Gastrocnemius medialis (tissue), 4 donors: Measurements from ENCODE around the gene SPAG8. TPM values are rescaled to one million over a fixed set of nuclear protein-coding genes. Genes with fewer than 3 reads are reported as not detected.

ENCODE experiments used
- ATAC-seq, 2 donors: fragments of 150-250 bp; one replicate each; pipeline ENCODE4 v1.9.1; 2016
- DNase-seq, 2 donors: peaks; one replicate each; pipeline ENCODE4 v3.0.0-alpha.2; 2019
- H3K27ac ChIP-seq, 4 donors: fragments of 200-600 bp; sonication (generic); 1 replicate in 1 of 4; 2 replicates in 3 of 4; pipeline ENCODE4 v1.5.1; 2016 to 2018; ENCODE audit warnings: mild to moderate bottlenecking in 2 of 4, moderate library complexity in 1 of 4
- H3K27me3 ChIP-seq, 3 donors: fragments of 200-600 bp; sonication (generic) in 2 of 3; 1 replicate in 1 of 3; 2 replicates in 2 of 3; pipeline versions ENCODE4 v1.5.1 to v1.6.0; 2016 to 2019; ENCODE audit warnings: mild to moderate bottlenecking in 1 of 3, moderate library complexity in 1 of 3
- H3K36me3 ChIP-seq, 2 donors: fragments of 200-600 bp; sonication (generic) in 1 of 2; one replicate each; pipeline ENCODE4 v1.5.1; 2017 to 2018
- H3K4me1 ChIP-seq, 2 donors: fragments of 200-600 bp; sonication (generic) in 1 of 2; one replicate each; pipeline ENCODE4 v1.5.1; 2016 to 2017; ENCODE audit warnings: mild to moderate bottlenecking in 2 of 2
- H3K4me3 ChIP-seq, 4 donors: fragments of 200-600 bp; sonication (generic) in 3 of 4; 1 replicate in 1 of 4; 2 replicates in 3 of 4; pipeline ENCODE4 v1.5.1; 2016 to 2019; ENCODE audit warnings: mild to moderate bottlenecking in 2 of 4
- H3K9me3 ChIP-seq, 3 donors: fragments of 200-600 bp; sonication (generic) in 2 of 3; 1 replicate in 1 of 3; 2 replicates in 2 of 3; pipeline ENCODE4 v1.5.1; 2016 to 2019
- CTCF ChIP-seq, 5 experiments: fragments of 450-650 bp in 3 of 5; fragments of 200-600 bp in 2 of 5; sonication (generic) in 2 of 5; IDR thresholded peaks in 4 of 5; conservative IDR thresholded peaks in 1 of 5; 1 replicate in 4 of 5; 2 replicates in 1 of 5; pipeline ENCODE4 v1.5.1; 2016 to 2019; ENCODE audit warnings: antibody characterized with exemption in 5 of 5, mild to moderate bottlenecking in 3 of 5, moderate library complexity in 3 of 5
- POLR2A ChIP-seq, 2 donors: fragments of 450-650 bp; IDR thresholded peaks; one replicate each; pipeline ENCODE4 v1.6.1; 2017; ENCODE audit warnings: antibody characterized with exemption in 2 of 2, mild to moderate bottlenecking in 2 of 2, moderate library complexity in 2 of 2
- in situ Hi-C, 4 donors: fragments of 200-750 bp; cut with MboI; loops; one replicate each; pipeline versions ENCODE4 v1.15.0 to v1.8.0; 2017; ENCODE audit warnings: low sequenced_read_pairs in 4 of 4
- intact Hi-C: fragments of 100-400 bp; cut with DNase I; formaldehyde crosslinking; loops from one replicate; pipeline ENCODE4 v1.15.1; 2023; ENCODE audit warnings: low total_unique reads
- total RNA-seq, 4 donors: library from RNA; depleted of rRNA; stranded (reverse); fragments of >200 nt; gene quantifications; one replicate each; pipeline versions ENCODE4 v1.1.0 to v1.2.3, GENCODE V29; 2016

Gene SPAG8
- total RNA-seq, 4 donors from 2014 or later: 0.53 to 0.61 TPM; not detected in 2

GRCh38 chr9:35828716-35829083 is 16.6 kb upstream of the SPAG8 start, which contains the start of gene FAM221B:
FAM221B (minus strand) TSS chr9:35828732; CDS start chr9:35826161, 2,571 bp downstream.
- Histone ChIP-seq H3K4me3 (peak within 1 kb of the TSS; percentile 68 to 96 (median 90)), H3K27me3 (no peaks in the 10 kb centered on the region), H3K4me1 (peaks cover 29 to 48% of the 10 kb centered on the region in 2 donors), H3K9me3 (no peaks in the 10 kb centered on the region), H3K27ac (peak within 1 kb of the TSS; percentile 88 to 98 (median 98)), H3K36me3 (no peaks in the 10 kb centered on the region)
- intact Hi-C loops (loop anchor here (1.0 to 5.0 kb wide), 3 partner anchors 13 to 79 kb away; partner anchors contain the start of genes GBA2, HINT2 and RGP1), in situ Hi-C loops (no loop called here)
- DNase-seq (no peak), ATAC-seq (peak; percentile 5 to 8)
- TF ChIP-seq CTCF (IDR thresholded peaks at IDR 0.05 in 4 of 5, conservative IDR thresholded peaks at IDR 0.05 in 1 of 5) (no peak), POLR2A (IDR thresholded peaks at IDR 0.05) (no peak)

GRCh38 chr9:35827486-35827885 is 15.4 kb upstream of the SPAG8 start:
- Histone ChIP-seq H3K27ac (no peak overlapping the region), H3K4me1 (peaks cover 16 to 35% of the 10 kb centered on the region in 2 donors), H3K9me3 (no peaks in the 10 kb centered on the region), H3K36me3 (no peaks in the 10 kb centered on the region), H3K27me3 (no peaks in the 10 kb centered on the region), H3K4me3 (no peak overlapping the region)
- ATAC-seq (no peak), DNase-seq (no peak)
- in situ Hi-C loops (no loop called here), intact Hi-C loops (loop anchor here (5.0 kb wide), 1 partner anchor 55 kb away; no protein-coding TSS in a partner anchor)
- TF ChIP-seq POLR2A (IDR thresholded peaks at IDR 0.05) (no peak), CTCF (IDR thresholded peaks at IDR 0.05 in 4 of 5, conservative IDR thresholded peaks at IDR 0.05 in 1 of 5) (no peak)

- H3K4me1 ChIP-seq: peaks cover 13 to 23% of the 10 kb centered on the region in 2 donors
- TF ChIP-seq POLR2A (IDR thresholded peaks at IDR 0.05): no peak
- peak; percentile 52 to 80 (median 77) for TF ChIP-seq CTCF (IDR thresholded peaks at IDR 0.05 in 4 of 5, conservative IDR thresholded peaks at IDR 0.05 in 1 of 5)
- ATAC-seq (peak; percentile 27 to 46), DNase-seq (no peak)
- intact Hi-C loops: loop anchor here (1.0 to 5.0 kb wide), 2 partner anchors 36 to 56 kb away; no protein-coding TSS in a partner anchor
- in situ Hi-C loops: no loop called here
- H3K4me3 ChIP-seq: no peak overlapping the region
- H3K36me3 ChIP-seq: no peaks in the 10 kb centered on the region
- H3K27ac ChIP-seq: no peak overlapping the region
- no peaks in the 10 kb centered on the region for H3K9me3 ChIP-seq
- H3K27me3 ChIP-seq: no peaks in the 10 kb centered on the region
Measured at GRCh38 chr9:35826071-35826701, 14.1 kb upstream of the SPAG8 start.

- TF ChIP-seq POLR2A (IDR thresholded peaks at IDR 0.05) (no peak), CTCF (IDR thresholded peaks at IDR 0.05 in 4 of 5, conservative IDR thresholded peaks at IDR 0.05 in 1 of 5) (no peak)
- DNase-seq (no peak), ATAC-seq (no peak)
- Histone ChIP-seq H3K27ac (no peak overlapping the region), H3K27me3 (no peaks in the 10 kb centered on the region), H3K36me3 (no peaks in the 10 kb centered on the region), H3K9me3 (no peaks in the 10 kb centered on the region), H3K4me3 (no peak overlapping the region), H3K4me1 (no peaks in the 10 kb centered on the region)
- in situ Hi-C loops: no loop called here
- intact Hi-C loops: no loop called here
Measured at GRCh38 chr9:35822926-35823325, 10.9 kb upstream of the SPAG8 start.
